NCI-H524 (cell line): ENCODE results near the gene RNASE12.
"Not testable (repeated sequence)": the region's sequence is repeated elsewhere in the genome, so short reads cannot be mapped to it uniquely, and the experiment has no call there.

Source experiments
- DNase-seq, 2 experiments: peaks; one replicate each; lab custom pipeline; 2025; lab: John Stamatoyannopoulos, UW

RNASE12 gene

DNA sequence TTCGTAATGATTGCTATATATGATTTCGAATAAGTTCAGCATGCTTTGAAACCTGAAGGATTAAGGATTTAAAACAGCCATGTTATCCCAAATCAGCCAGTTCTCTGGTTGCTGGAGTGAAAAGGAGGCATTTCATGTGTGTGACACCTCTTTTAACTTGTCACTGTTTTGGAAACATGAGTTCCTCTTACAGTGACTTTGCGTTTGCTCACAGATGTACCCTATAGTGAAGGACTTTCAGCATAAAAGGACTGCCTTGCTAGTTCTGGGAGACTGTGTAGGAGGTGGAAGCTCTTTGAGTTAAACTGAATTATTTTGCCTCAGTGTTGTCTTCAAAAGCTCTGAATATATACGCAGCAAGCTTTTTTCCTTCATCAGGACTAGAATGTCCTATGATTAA lies 10.9 kb downstream of the RNASE12 start:
- DNase-seq = no peak

- DNase-seq = no peak
Observed at GRCh38 chr14:20578784-20579502, 12.2 kb downstream of the RNASE12 start.

DNA sequence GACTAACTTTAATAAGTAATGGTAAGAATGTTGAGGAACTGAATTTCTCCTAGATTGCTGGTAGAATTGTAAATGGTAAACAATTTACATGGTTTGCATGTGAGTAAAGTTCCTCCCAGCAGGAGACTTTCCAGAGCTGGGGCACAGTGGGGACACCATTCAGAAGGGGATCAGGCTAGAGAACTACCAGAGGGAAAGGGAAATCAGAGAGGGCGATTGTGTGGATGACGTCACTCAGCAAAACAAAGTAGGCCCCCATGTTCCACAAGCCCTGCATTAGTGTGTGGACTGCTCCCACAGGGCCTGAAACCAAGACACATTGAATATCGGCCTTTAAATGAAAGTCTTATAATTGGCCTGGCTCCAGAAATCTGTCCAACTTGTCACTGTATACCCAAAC lies 12.9 kb downstream of the RNASE12 start:
- no peak for DNase-seq

- not testable (repeated sequence) for DNase-seq
Observed at GRCh38 chr14:20572382-20572990, 18.7 kb downstream of the RNASE12 start.

GRCh38 chr14:20570720-20571119 lies 20.5 kb downstream of the RNASE12 start:
- DNase-seq = not testable (repeated sequence)

DNA sequence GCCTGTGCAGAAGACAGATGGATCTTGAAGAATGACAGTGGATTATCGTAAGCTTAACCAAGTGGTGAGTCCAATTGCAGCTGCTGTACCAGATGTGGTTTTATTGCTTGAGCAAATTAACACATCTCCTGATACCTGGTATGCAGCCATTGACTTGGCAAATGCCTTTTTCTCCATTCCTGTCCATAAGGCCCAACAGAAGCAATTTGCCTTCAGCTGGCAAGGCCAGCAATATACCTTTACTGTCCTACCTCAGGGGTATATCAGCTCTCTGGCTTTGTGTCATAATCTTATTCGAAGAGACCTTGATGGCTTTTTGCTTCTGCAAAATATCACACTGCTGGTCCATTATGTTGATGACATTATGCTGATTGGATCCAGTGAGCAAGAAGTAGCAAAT lies 21.3 kb downstream of the RNASE12 start:
- DNase-seq = not testable (repeated sequence)

DNA sequence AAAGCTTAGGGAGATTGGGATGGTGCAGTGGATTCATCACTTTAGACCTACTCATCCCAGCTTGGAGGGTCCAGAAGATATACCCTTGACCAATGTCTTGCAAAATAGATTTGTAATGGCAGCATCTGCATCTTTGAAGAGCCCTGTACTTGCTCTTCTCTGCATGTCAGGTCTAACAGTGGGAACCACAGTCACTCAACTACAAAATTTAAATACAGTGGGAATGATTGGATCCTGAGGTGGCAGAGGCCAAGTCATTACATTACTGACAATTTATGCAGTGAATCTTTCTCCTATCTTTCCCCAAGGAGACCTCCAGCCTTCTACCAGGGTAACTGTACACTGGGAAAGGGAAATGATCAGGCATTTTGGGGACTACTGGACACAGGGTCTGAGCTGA lies 22.1 kb downstream of the RNASE12 start:
- DNase-seq = no peak

- DNase-seq = no peak
Observed at GRCh38 chr14:20568393-20568792, 22.8 kb downstream of the RNASE12 start.

- not testable (repeated sequence) for DNase-seq
Observed at GRCh38 chr14:20567199-20567598, 24.0 kb downstream of the RNASE12 start.

GRCh38 chr14:20564501-20564997 lies 26.6 kb downstream of the RNASE12 start:
- DNase-seq = no peak

- no peak for DNase-seq
Observed at GRCh38 chr14:20563971-20564370, 27.2 kb downstream of the RNASE12 start.

GRCh38 chr14:20560961-20561360 lies 30.2 kb downstream of the RNASE12 start, which contains the start of gene RNASE9:
TSS of gene RNASE9 (minus strand) at chr14:20561047.
- no peak for DNase-seq

DNA sequence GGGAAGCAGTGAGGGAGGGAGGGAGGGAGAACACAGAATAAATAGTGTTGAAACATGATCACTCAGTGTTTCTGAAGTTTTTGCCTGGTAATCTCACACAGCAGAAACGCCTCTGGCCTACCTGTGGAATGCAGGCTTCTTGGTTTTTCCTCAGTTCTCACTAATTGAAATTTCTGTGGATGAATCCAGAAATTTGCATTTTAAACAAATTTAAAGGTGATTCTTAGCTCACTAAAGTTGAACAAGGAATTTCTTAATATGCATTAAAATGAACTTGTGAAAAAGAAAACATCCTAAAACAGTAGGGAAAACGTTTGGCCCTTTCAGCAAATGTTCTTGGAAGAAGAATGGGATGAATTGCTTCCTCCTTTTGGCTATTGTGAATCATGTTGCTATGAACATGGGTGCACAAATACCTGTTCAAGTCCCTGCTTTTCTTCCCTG lies 31.7 kb downstream of the RNASE12 start:
- DNase-seq = no peak

- DNase-seq = no peak
Observed at GRCh38 chr14:20557212-20557542, 34.0 kb downstream of the RNASE12 start.

GRCh38 chr14:20556500-20557211 lies 34.5 kb downstream of the RNASE12 start:
- DNase-seq = no peak

GRCh38 chr14:20555845-20556244 lies 35.3 kb downstream of the RNASE12 start:
- no peak for DNase-seq

GRCh38 chr14:20553024-20553423 lies 38.2 kb downstream of the RNASE12 start:
- DNase-seq = no peak

GRCh38 chr14:20551606-20552005 lies 39.6 kb downstream of the RNASE12 start:
- DNase-seq = no peak

- DNase-seq = no peak
Observed at GRCh38 chr14:20550926-20551325, 40.2 kb downstream of the RNASE12 start.

GRCh38 chr14:20548414-20549158 lies 42.6 kb downstream of the RNASE12 start:
- DNase-seq = no peak

GRCh38 chr14:20546877-20547276 lies 44.3 kb downstream of the RNASE12 start:
- DNase-seq = no peak
